Measurements from ENCODE around the gene PRKN. TPM values are rescaled to one million over a fixed set of nuclear protein-coding genes. Genes with fewer than 3 reads are reported as not detected.

Gene PRKN
- total RNA-seq, 2 experiments from 2014 or later = 0.82 to 1.00 TPM

DNA sequence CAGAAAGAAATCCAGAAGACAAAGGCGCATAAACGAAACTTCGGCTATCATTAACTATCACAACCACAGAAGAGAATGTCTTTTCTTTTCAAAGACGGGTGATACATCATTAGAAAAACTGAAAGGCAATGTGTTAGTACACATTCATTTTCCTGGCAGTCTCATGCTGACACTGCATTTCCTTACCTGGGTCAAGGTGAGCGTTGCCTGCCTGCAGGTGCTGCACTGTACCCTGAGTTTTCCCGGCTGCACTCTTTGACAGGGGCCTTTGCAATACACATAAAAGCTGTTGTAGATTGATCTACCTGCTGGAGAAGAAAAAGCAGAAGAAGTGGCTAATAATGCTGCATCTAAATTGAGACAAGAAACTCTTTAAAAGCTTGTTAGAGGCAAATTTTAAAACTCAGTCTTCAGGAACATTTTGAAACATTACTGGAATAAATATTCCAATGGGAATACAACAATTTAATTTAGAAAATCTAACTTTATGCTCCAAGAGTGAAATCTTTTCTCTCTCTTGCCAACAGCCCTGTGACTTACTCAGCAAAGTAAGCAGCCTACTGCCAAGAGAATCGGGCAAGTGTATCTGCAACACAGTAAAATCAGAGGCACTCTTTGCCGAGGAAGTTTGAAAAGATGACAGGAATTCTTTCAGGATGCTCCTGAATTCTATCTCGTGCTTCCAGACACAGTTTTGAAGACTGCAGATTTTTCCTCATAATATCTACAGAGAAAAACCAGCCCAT is 526.4 kb downstream of the PRKN start:
- Mint-ChIP-seq H3K9me3 (no peaks in the 10 kb centered on the region), H3K27ac (no peak overlapping the region), H3K27me3 (no peaks in the 10 kb centered on the region), H3K4me1 (ENCODE audit: low read depth) (no peaks in the 10 kb centered on the region), H3K36me3 (no peaks in the 10 kb centered on the region), H3K4me3 (no peak overlapping the region)
- POLR2A ChIA-PET = no interaction called here
- DNase-seq = no peak
- CTCF ChIA-PET = no interaction called here
- intact Hi-C loops (cut with micrococcal nuclease) = no loop called here

GRCh38 chr6:162200041-162200440 is 527.5 kb downstream of the PRKN start:
- ChIA-PET POLR2A (no interaction called here), CTCF (no interaction called here)
- no peak for DNase-seq
- Mint-ChIP-seq H3K27me3 (no peaks in the 10 kb centered on the region), H3K27ac (no peak overlapping the region), H3K36me3 (no peaks in the 10 kb centered on the region), H3K4me1 (ENCODE audit: low read depth) (no peaks in the 10 kb centered on the region), H3K4me3 (no peak overlapping the region), H3K9me3 (no peaks in the 10 kb centered on the region)
- intact Hi-C loops (cut with micrococcal nuclease) = no loop called here

DNA sequence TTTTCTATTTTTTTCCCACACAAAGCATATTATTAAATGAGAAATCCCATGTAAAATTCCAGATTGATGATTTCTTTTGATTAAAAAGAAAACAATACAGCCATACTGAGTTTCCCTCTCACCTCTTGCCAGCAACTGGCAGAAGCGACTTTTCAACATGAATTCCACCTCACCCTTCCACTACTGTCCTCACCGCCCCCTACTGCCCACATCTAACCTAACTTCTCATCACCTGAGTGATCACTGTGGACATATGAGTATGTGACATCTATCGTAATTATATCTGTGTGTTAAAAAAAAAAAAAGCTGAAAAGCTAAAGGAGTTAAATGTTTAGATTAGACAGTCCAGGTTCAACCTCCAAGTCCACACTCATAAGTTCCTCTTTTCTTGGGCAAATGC is 528.6 kb downstream of the PRKN start:
- Mint-ChIP-seq H3K4me1 (ENCODE audit: low read depth) (no peaks in the 10 kb centered on the region), H3K27me3 (no peaks in the 10 kb centered on the region), H3K9me3 (no peaks in the 10 kb centered on the region), H3K27ac (no peak overlapping the region), H3K4me3 (no peak overlapping the region), H3K36me3 (no peaks in the 10 kb centered on the region)
- CTCF ChIA-PET = interaction anchor here (0.7 kb wide), 1 partner anchor 12 kb away, joined by 4 read pairs; no protein-coding TSS in a partner anchor
- DNase-seq = no peak
- intact Hi-C loops (cut with micrococcal nuclease) = no loop called here
- POLR2A ChIA-PET = no interaction called here

GRCh38 chr6:162198076-162198475 is 529.5 kb downstream of the PRKN start:
- DNase-seq = no peak
- Mint-ChIP-seq H3K4me3 (no peak overlapping the region), H3K27me3 (no peaks in the 10 kb centered on the region), H3K4me1 (ENCODE audit: low read depth) (no peaks in the 10 kb centered on the region), H3K27ac (no peak overlapping the region), H3K9me3 (no peaks in the 10 kb centered on the region), H3K36me3 (no peaks in the 10 kb centered on the region)
- ChIA-PET CTCF (no interaction called here), POLR2A (no interaction called here)
- intact Hi-C loops (cut with micrococcal nuclease) = no loop called here

DNA sequence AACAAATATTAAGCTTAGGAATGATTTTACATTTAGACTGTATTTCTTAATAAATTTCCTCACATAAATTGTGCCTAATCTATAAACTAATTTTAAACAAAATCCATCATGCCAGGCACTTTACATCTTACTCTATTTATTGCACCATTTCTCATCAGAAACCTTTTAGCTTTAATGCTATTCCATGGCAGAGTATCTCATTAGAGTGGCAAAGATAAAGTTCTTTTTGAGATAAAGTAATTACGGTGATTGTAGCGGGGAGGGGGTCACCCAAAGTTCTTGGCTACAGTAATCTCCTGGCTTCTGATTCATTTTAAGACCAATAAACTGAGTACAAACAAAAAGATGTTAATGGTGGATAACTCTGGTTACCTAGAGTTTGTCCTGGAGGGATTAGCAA is 532.1 kb downstream of the PRKN start:
- Mint-ChIP-seq H3K4me1 (ENCODE audit: low read depth) (no peaks in the 10 kb centered on the region), H3K27me3 (no peaks in the 10 kb centered on the region), H3K9me3 (peaks cover 2% of the 10 kb centered on the region), H3K27ac (no peak overlapping the region), H3K36me3 (no peaks in the 10 kb centered on the region), H3K4me3 (no peak overlapping the region)
- POLR2A ChIA-PET = no interaction called here
- intact Hi-C loops (cut with micrococcal nuclease) = no loop called here
- no peak for DNase-seq
- CTCF ChIA-PET = no interaction called here

DNA sequence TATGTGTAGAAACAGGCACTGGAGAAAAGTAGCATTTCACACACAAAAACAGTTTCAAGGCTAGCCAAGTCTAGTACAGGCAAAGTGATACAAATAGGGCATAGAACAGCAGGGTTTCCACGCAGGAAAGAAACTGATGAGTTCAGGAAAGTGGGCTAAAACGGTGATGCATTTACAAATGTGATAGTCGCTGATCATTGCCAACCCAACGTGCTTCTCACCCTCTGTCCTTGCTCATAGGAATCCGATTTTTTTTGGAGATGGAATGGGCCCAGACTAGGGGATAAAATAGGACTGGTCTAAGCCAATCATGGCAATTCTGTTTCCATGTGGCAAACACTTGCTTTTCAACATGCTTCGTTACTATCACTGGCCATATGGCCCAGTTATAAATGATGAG is 536.6 kb downstream of the PRKN start:
- Mint-ChIP-seq H3K27ac (no peak overlapping the region), H3K4me3 (no peak overlapping the region), H3K36me3 (no peaks in the 10 kb centered on the region), H3K4me1 (ENCODE audit: low read depth) (no peaks in the 10 kb centered on the region), H3K9me3 (peaks cover 8% of the 10 kb centered on the region), H3K27me3 (no peaks in the 10 kb centered on the region)
- intact Hi-C loops (cut with micrococcal nuclease) = no loop called here
- ChIA-PET POLR2A (no interaction called here), CTCF (no interaction called here)
- DNase-seq = no peak

GRCh38 chr6:162187168-162187935 is 540.2 kb downstream of the PRKN start:
- Mint-ChIP-seq H3K36me3 (no peaks in the 10 kb centered on the region), H3K9me3 (peaks cover 8% of the 10 kb centered on the region), H3K27me3 (no peaks in the 10 kb centered on the region), H3K27ac (no peak overlapping the region), H3K4me1 (ENCODE audit: low read depth) (no peaks in the 10 kb centered on the region), H3K4me3 (no peak overlapping the region)
- no peak for DNase-seq
- CTCF ChIA-PET = interaction anchor here (0.5 kb wide), 1 partner anchor 12 kb away, joined by 4 read pairs; no protein-coding TSS in a partner anchor
- POLR2A ChIA-PET = no interaction called here
- intact Hi-C loops (cut with micrococcal nuclease) = no loop called here

DNA sequence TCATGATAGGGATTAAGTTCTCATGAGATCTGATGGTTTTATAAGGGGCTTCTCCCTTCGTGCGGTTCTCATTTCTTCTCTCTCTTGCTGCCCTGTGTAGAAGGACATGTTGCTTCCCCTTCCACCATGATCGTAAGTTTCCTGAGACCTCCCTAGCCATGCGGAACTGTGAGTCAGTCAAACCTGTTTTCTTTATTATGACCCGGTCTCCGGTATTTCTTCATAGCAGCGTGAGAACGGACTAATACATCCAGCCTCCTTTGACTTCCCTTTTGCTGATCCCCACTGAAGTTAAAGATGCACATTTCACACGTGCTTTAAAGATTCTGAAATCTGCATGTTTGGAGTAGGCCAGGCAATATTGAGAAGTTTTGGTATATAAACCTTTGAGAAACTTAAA is 543.1 kb downstream of the PRKN start:
- ChIA-PET POLR2A (no interaction called here), CTCF (no interaction called here)
- Mint-ChIP-seq H3K9me3 (peaks cover 6% of the 10 kb centered on the region), H3K4me3 (no peak overlapping the region), H3K27me3 (no peaks in the 10 kb centered on the region), H3K4me1 (ENCODE audit: low read depth) (peaks cover 6% of the 10 kb centered on the region), H3K36me3 (no peaks in the 10 kb centered on the region), H3K27ac (no peak overlapping the region)
- intact Hi-C loops (cut with micrococcal nuclease) = no loop called here
- DNase-seq = no peak

GRCh38 chr6:162181741-162182401 is 545.7 kb downstream of the PRKN start:
- H3K27ac Mint-ChIP-seq = no peak overlapping the region
- intact Hi-C loops (cut with micrococcal nuclease) = no loop called here
- no peak overlapping the region for H3K4me3 Mint-ChIP-seq
- H3K27me3 Mint-ChIP-seq = no peaks in the 10 kb centered on the region
- ChIA-PET CTCF (no interaction called here), POLR2A (no interaction called here)
- H3K36me3 Mint-ChIP-seq = no peaks in the 10 kb centered on the region
- H3K4me1 Mint-ChIP-seq (ENCODE audit: low read depth) = peaks cover 6% of the 10 kb centered on the region
- H3K9me3 Mint-ChIP-seq = no peaks in the 10 kb centered on the region
- no peak for DNase-seq

- no peak overlapping the region for H3K27ac Mint-ChIP-seq
- no peaks in the 10 kb centered on the region for H3K9me3 Mint-ChIP-seq
- CTCF ChIA-PET = no interaction called here
- peaks cover 6% of the 10 kb centered on the region for H3K4me1 Mint-ChIP-seq (ENCODE audit: low read depth)
- DNase-seq = no peak
- no peak overlapping the region for H3K4me3 Mint-ChIP-seq
- POLR2A ChIA-PET = no interaction called here
- H3K36me3 Mint-ChIP-seq = no peaks in the 10 kb centered on the region
- H3K27me3 Mint-ChIP-seq = no peaks in the 10 kb centered on the region
- intact Hi-C loops (cut with micrococcal nuclease) = no loop called here
Measured at GRCh38 chr6:162181111-162181510, 546.5 kb downstream of the PRKN start.

GRCh38 chr6:162179196-162179951 is 548.2 kb downstream of the PRKN start:
- DNase-seq = no peak
- H3K27me3 Mint-ChIP-seq = no peaks in the 10 kb centered on the region
- H3K9me3 Mint-ChIP-seq = no peaks in the 10 kb centered on the region
- H3K27ac Mint-ChIP-seq = no peak overlapping the region
- ChIA-PET CTCF (no interaction called here), POLR2A (no interaction called here)
- peaks cover 6% of the 10 kb centered on the region for H3K4me1 Mint-ChIP-seq (ENCODE audit: low read depth)
- H3K36me3 Mint-ChIP-seq = no peaks in the 10 kb centered on the region
- no peak overlapping the region for H3K4me3 Mint-ChIP-seq
- intact Hi-C loops (cut with micrococcal nuclease) = no loop called here

GRCh38 chr6:162178666-162179065 is 548.9 kb downstream of the PRKN start:
- no peaks in the 10 kb centered on the region for H3K27me3 Mint-ChIP-seq
- no peak overlapping the region for H3K27ac Mint-ChIP-seq
- no peaks in the 10 kb centered on the region for H3K9me3 Mint-ChIP-seq
- no peak overlapping the region for H3K4me3 Mint-ChIP-seq
- POLR2A ChIA-PET = no interaction called here
- H3K4me1 Mint-ChIP-seq (ENCODE audit: low read depth) = peaks cover 6% of the 10 kb centered on the region
- CTCF ChIA-PET = no interaction called here
- intact Hi-C loops (cut with micrococcal nuclease) = no loop called here
- DNase-seq = no peak
- H3K36me3 Mint-ChIP-seq = no peaks in the 10 kb centered on the region

All from activated CD4-positive, alpha-beta memory T cell treated with anti-CD3 and anti-CD28 coated beads for 36 hours (primary cell).